DND-41 (cell line): ENCODE data around the gene FAM114A1.

ENCODE experiments used
- ATAC-seq: fragments of 200-7000 bp; cut with Tn5 transposase; 3 replicates; pipeline ENCODE4 v1.9.1; 2021; ENCODE audit warnings: low read depth; ENCODE audit not compliant: insufficient read depth
- DNase-seq: peaks from one replicate; pipeline ENCODE4 v3.0.0-alpha.2; 2020
- H2AFZ ChIP-seq: 2 replicates; pipeline ENCODE4 v1.6.0; 2012; ENCODE audit warnings: low read depth, low read length
- H3K27ac ChIP-seq: 2 replicates; pipeline ENCODE4 v1.5.1; 2012; ENCODE audit warnings: low read length, inconsistent platforms
- H3K27me3 ChIP-seq: fragments of 200-600 bp; sonication (generic); 2 replicates; pipeline ENCODE4 v1.6.0; 2012; ENCODE audit warnings: low read length, mild to moderate bottlenecking, inconsistent platforms; ENCODE audit not compliant: insufficient read depth, poor library complexity
- H3K36me3 ChIP-seq: 2 replicates; pipeline ENCODE4 v1.5.1; 2012; ENCODE audit warnings: low read length, inconsistent platforms; ENCODE audit not compliant: insufficient read depth
- H3K4me1 ChIP-seq: 2 replicates; pipeline ENCODE4 v1.5.1; 2012; ENCODE audit warnings: mild to moderate bottlenecking, low read length; ENCODE audit not compliant: insufficient read depth
- H3K4me2 ChIP-seq: 2 replicates; pipeline ENCODE4 v1.6.0; 2012; ENCODE audit warnings: mild to moderate bottlenecking, moderate library complexity, low read length, inconsistent platforms; ENCODE audit not compliant: insufficient read depth
- H3K4me3 ChIP-seq, 2 experiments: fragments of 200-600 bp in 1 of 2; shearing (Covaris generic) in 1 of 2; 2 replicates each; pipeline ENCODE4 v1.5.1; 2012 to 2016; ENCODE audit warnings: inconsistent platforms in 2 of 2, low read length in 2 of 2, mild to moderate bottlenecking in 2 of 2, low read depth in 1 of 2, moderate library complexity in 1 of 2
- H3K79me2 ChIP-seq: 2 replicates; pipeline ENCODE4 v1.6.0; 2012; ENCODE audit warnings: low read length, inconsistent platforms; ENCODE audit not compliant: insufficient read depth
- H3K9ac ChIP-seq: 2 replicates; pipeline ENCODE4 v1.6.0; 2012; ENCODE audit warnings: low read depth, mild to moderate bottlenecking, inconsistent platforms, low read length, moderate library complexity
- H3K9me3 ChIP-seq: 2 replicates; pipeline ENCODE4 v1.5.1; 2012; ENCODE audit warnings: low read length, moderate library complexity, mild to moderate bottlenecking, inconsistent platforms; ENCODE audit not compliant: insufficient read depth, severe bottlenecking
- H4K20me1 ChIP-seq: 2 replicates; pipeline ENCODE4 v1.6.0; 2012; ENCODE audit warnings: low read length; ENCODE audit not compliant: insufficient read depth
- CTCF ChIP-seq: IDR thresholded peaks from 2 replicates; pipeline ENCODE4 v1.5.1; 2012; ENCODE audit warnings: borderline replicate concordance, low read length, moderate library complexity, mild to moderate bottlenecking; ENCODE audit not compliant: poor library complexity, severe bottlenecking; ENCODE audit errors: extremely low read depth
- EZH2 ChIP-seq: IDR thresholded peaks from 3 replicates; pipeline ENCODE4 v1.6.1; 2012; ENCODE audit warnings: borderline replicate concordance, low read depth, mild to moderate bottlenecking, moderate library complexity, low read length, inconsistent platforms; ENCODE audit not compliant: severe bottlenecking

FAM114A1 gene

GRCh38 chr4:38952017-38952416 lies 84.4 kb downstream of the FAM114A1 start:
- DNase-seq (no peak), ATAC-seq (no peak)
- Histone ChIP-seq H2AFZ (no peak overlapping the region), H3K27ac (no peak overlapping the region), H3K36me3 (no peaks in the 10 kb centered on the region), H3K27me3 (no peaks in the 10 kb centered on the region), H3K9me3 (no peaks in the 10 kb centered on the region), H3K4me3 (no peak overlapping the region), H3K9ac (no peak overlapping the region), H3K4me2 (no peak overlapping the region), H3K79me2 (no peaks in the 10 kb centered on the region), H3K4me1 (no peaks in the 10 kb centered on the region), H4K20me1 (no peaks in the 10 kb centered on the region)
- no peak for TF ChIP-seq EZH2
- TF ChIP-seq CTCF, result no peak

GRCh38 chr4:38954727-38955126 lies 87.1 kb downstream of the FAM114A1 start:
- H3K9ac ChIP-seq, result no peak overlapping the region
- no peak for DNase-seq
- no peaks in the 10 kb centered on the region for H4K20me1 ChIP-seq
- no peak overlapping the region for H3K27ac ChIP-seq
- no peaks in the 10 kb centered on the region for H3K4me1 ChIP-seq
- H3K27me3 ChIP-seq, result no peaks in the 10 kb centered on the region
- no peaks in the 10 kb centered on the region for H3K79me2 ChIP-seq
- H3K9me3 ChIP-seq, result no peaks in the 10 kb centered on the region
- no peak overlapping the region for H3K4me2 ChIP-seq
- no peaks in the 10 kb centered on the region for H3K36me3 ChIP-seq
- H2AFZ ChIP-seq, result no peak overlapping the region
- no peak for ATAC-seq
- no peak overlapping the region for H3K4me3 ChIP-seq
- TF ChIP-seq EZH2, result no peak
- no peak for TF ChIP-seq CTCF

GRCh38 chr4:38955957-38956356 lies 88.4 kb downstream of the FAM114A1 start:
- Histone ChIP-seq H3K4me2 (no peak overlapping the region), H2AFZ (no peak overlapping the region), H3K36me3 (no peaks in the 10 kb centered on the region), H3K4me1 (no peaks in the 10 kb centered on the region), H4K20me1 (no peaks in the 10 kb centered on the region), H3K4me3 (no peak overlapping the region), H3K27me3 (no peaks in the 10 kb centered on the region), H3K9me3 (no peaks in the 10 kb centered on the region), H3K27ac (no peak overlapping the region), H3K79me2 (no peaks in the 10 kb centered on the region), H3K9ac (no peak overlapping the region)
- TF ChIP-seq EZH2, result no peak
- no peak for TF ChIP-seq CTCF
- no peak for ATAC-seq
- no peak for DNase-seq

- no peak overlapping the region for H3K4me3 ChIP-seq
- no peaks in the 10 kb centered on the region for H3K36me3 ChIP-seq
- no peak overlapping the region for H3K4me2 ChIP-seq
- H3K9ac ChIP-seq, result no peak overlapping the region
- H4K20me1 ChIP-seq, result no peaks in the 10 kb centered on the region
- H3K27ac ChIP-seq, result no peak overlapping the region
- no peak for ATAC-seq
- H3K9me3 ChIP-seq, result no peaks in the 10 kb centered on the region
- no peak overlapping the region for H2AFZ ChIP-seq
- H3K27me3 ChIP-seq, result no peaks in the 10 kb centered on the region
- H3K4me1 ChIP-seq, result no peaks in the 10 kb centered on the region
- DNase-seq, result no peak
- TF ChIP-seq EZH2 (no peak), CTCF (no peak)
- H3K79me2 ChIP-seq, result no peaks in the 10 kb centered on the region
Measured at GRCh38 chr4:38957261-38957815, 89.7 kb downstream of the FAM114A1 start.
